GM13976 (cell line): Measurements from ENCODE around the gene TADA3.

Experiments
- DNase-seq: peaks from one replicate; pipeline ENCODE4 v3.0.0; 2012; ENCODE audit warnings: low spot score
- in situ Hi-C: fragments of 300-500 bp; cut with MboI; formaldehyde crosslinking; loops from one replicate; pipeline ENCODE4 v1.12.0; 2022; ENCODE audit warnings: low sequenced_read_pairs, mixed read lengths, inconsistent platforms; ENCODE audit not compliant: unreplicated experiment
- TF ChIP-seq, protein P1 (sequence below): IDR thresholded peaks from 2 replicates; pipeline ENCODE4 v1.5.1; 2012; ENCODE audit warnings: borderline replicate concordance, mild to moderate bottlenecking; ENCODE audit not compliant: insufficient read depth; ENCODE audit errors: extremely low read depth, missing control alignments, control extremely low read depth

The TADA3 gene

DNA sequence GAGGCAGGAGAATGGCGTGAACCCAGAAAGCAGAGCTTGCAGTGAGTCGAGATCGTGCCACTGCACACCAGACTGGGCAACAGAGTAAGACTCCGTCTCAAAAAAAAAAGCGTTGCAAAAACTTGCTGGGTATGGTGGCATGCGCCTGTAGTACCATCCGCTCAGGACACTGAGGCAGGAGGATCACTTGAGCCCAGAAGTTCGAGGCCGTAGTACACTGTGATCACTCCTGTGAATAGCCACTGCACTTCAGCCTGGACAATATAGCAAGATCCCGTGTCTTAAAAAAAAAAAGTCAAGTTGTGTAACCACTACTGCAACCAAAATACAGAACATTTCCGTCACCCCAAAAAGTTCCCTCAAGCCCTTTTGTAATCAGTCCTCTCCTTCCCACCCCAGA lies 2.1 kb upstream of the TADA3 start:
- no peak for DNase-seq
- in situ Hi-C loops, result no loop called here
- TF ChIP-seq, protein P1, sequence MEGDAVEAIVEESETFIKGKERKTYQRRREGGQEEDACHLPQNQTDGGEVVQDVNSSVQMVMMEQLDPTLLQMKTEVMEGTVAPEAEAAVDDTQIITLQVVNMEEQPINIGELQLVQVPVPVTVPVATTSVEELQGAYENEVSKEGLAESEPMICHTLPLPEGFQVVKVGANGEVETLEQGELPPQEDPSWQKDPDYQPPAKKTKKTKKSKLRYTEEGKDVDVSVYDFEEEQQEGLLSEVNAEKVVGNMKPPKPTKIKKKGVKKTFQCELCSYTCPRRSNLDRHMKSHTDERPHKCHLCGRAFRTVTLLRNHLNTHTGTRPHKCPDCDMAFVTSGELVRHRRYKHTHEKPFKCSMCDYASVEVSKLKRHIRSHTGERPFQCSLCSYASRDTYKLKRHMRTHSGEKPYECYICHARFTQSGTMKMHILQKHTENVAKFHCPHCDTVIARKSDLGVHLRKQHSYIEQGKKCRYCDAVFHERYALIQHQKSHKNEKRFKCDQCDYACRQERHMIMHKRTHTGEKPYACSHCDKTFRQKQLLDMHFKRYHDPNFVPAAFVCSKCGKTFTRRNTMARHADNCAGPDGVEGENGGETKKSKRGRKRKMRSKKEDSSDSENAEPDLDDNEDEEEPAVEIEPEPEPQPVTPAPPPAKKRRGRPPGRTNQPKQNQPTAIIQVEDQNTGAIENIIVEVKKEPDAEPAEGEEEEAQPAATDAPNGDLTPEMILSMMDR, result no peak

DNA sequence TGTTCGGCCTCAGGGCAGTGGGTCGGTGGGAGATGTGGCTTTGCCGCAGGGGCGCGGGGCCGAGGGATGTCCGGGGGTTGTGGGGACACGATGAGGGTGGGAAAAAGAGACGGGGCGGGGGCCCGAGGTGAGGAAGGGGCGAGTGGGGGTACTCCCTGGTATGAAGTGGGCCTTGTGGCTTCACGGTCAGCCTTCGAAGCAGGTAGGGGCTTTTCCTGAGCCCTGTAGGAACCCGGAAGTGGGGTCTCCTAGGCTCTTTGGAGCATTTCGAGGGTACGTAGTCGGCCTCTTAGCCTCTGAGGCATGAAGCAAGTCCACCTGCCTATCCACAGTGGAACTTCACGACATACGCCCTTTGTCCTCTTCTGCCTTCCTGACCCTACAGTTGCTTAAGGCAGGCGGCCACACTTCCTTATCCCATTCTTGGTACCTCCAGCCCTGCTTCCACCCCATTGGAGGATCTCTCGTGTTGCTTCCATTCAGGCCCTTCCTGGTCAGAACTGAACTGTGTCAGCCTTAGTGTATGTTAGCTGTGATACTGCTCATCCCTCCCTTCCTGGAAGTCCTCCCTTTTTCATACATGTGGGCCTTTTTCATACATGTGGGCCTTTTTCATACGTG lies 998 bp upstream of the TADA3 start:
- TF ChIP-seq, protein P1, result no peak
- in situ Hi-C loops, result no loop called here
- no peak for DNase-seq

DNA sequence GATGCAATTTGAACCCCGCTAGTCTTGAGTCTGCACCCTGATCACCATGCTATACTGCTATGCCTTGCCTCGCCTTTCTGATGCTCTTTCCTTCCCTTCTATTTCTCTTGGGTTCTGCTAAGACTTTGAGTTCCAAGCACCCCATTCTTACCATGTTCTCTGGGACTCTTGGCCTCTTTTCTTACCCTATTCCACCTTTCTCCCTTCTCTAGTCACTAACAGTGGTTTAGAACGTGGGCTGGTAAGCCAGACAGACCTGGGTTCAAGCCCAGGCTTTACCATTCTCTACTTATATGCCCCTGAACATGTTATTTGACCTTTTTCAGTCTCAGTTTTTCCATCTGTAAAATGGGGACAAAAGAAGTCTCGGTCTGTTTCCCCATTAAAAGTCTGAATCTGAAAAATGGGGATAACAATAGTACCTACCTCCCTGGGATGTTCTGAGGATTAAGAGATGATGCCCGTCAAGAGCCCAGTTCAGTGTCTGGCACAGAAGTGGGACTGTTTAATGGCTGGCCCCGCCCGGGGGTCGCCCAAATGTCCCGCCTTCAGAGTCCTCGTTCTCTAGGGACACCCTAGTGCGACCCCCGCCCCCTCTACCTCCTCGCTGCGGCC lies 376 bp downstream of the TADA3 start:
- DNase-seq, result no peak
- TF ChIP-seq, protein P1, result no peak
- in situ Hi-C loops, result no loop called here

DNA sequence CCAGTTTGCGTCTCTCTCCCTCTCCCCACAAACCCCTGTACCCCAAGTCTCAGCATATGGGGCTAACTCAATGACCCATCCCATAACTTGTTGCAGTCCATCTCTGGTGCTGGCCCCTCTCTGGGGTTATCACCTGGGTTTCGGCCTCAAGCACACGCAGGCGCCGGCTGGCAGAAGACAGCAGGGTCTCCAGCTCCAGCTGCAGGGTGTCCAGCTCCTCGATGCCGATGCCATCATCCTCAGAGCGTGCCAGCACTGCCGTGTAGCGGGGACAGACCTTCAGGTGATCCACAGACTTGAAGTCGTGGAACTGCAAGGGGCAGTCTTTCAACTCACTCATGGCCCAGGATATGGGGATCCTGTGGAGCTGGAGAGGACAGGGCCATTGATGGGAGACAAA lies 1.1 kb downstream of the TADA3 start:
- in situ Hi-C loops, result no loop called here
- TF ChIP-seq, protein P1, result no peak
- no peak for DNase-seq

DNA sequence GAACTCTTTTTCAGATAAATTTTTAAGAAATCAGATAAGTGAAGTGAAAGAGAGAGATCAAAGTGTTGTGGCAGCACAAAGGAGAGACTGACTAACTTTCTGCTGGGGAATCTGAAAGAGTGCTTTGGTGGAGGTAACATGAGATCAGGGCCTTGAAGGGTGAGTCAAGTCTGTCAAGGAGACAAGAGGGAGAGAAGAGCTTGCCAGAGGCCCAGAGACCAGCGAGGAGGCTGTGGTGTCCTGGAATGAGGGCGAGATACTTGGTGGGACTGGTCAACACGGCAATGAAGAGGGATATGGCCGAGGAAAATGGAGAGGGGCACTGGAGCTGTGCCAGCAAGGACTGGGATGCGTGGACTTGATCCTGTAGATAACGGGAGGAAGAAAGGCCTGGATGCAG lies 4.6 kb downstream of the TADA3 start:
- TF ChIP-seq, protein P1, result no peak
- no peak for DNase-seq
- in situ Hi-C loops, result no loop called here

DNA sequence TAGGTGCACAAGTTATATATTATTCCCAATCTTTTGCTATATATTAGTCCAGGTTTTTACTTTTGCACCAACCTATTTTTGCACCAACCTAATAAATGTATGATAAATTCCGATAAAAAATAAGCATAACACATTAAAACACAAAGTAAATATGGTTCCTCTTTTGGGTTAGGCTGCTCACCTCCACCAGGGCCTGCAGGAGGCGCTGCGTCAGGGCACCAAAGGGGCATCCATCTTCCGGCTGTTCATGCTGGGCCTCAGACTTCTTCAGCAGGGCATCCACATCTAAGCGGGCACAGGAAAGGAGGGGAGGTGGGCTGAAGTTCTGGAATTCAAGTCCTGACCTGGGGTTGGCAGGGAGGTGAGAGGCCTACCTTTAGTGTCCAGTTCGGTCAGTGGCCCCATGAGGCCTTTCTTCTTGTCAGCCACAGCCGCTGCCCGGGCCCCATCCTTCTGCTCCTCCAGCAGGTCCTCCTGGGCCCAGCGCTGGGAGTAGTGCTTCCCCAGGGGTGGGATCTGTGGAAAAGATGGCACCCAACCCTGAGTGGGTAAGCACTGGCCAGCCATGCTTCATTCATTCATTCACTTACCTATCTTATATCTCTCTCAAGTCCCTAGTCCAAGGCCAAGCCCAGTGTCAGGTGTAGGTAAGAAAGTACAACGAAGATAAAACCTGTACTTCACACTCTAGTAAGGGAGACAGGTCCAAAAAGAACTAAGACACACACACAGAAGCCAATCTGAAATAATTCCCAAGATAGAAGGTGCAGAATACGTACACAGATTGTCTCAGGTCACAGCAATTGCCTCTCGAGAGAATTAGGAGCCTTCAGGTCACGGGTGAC lies 5.2 kb downstream of the TADA3 start:
- TF ChIP-seq, protein P1, result no peak
- in situ Hi-C loops, result no loop called here
- no peak for DNase-seq
